ENCODE results near the gene LRRC51. TPM values are rescaled to one million over a fixed set of nuclear protein-coding genes. Genes with fewer than 3 reads are reported as not detected.

LRRC51 gene
- total RNA-seq, 1 experiment from 2014 or later, result 19.6 TPM

- no peak for DNase-seq
- H4K20me1 ChIP-seq (ENCODE audit: insufficient read depth), result 0 out of 2 replicates have a peak, but pooled peaks cover 3% of the 10 kb centered on the region
- CTCF ChIA-PET, result interaction anchor here (0.8 kb wide), 1 partner anchor 10 kb away, joined by 13 read pairs; no protein-coding TSS in a partner anchor
- intact Hi-C loops (cut with micrococcal nuclease; ENCODE audit: unreplicated experiment), result loop anchor here (1.0 to 5.0 kb wide), 5 partner anchors 8 to 153 kb away; partner anchors contain the start of genes ANAPC15, INPPL1, RNF121 and XNDC1N
- no TSS peak for BruUV-seq (replicated peaks)
- peaks cover 41% of the 10 kb centered on the region for H3K4me1 ChIP-seq (replicated peaks; ENCODE audit: insufficient read depth)
- H2AFZ ChIP-seq, result peak overlapping the region; percentile 80
- TF ChIP-seq, protein P1, sequence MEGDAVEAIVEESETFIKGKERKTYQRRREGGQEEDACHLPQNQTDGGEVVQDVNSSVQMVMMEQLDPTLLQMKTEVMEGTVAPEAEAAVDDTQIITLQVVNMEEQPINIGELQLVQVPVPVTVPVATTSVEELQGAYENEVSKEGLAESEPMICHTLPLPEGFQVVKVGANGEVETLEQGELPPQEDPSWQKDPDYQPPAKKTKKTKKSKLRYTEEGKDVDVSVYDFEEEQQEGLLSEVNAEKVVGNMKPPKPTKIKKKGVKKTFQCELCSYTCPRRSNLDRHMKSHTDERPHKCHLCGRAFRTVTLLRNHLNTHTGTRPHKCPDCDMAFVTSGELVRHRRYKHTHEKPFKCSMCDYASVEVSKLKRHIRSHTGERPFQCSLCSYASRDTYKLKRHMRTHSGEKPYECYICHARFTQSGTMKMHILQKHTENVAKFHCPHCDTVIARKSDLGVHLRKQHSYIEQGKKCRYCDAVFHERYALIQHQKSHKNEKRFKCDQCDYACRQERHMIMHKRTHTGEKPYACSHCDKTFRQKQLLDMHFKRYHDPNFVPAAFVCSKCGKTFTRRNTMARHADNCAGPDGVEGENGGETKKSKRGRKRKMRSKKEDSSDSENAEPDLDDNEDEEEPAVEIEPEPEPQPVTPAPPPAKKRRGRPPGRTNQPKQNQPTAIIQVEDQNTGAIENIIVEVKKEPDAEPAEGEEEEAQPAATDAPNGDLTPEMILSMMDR (conservative IDR thresholded peaks at IDR 0.05), result no peak
- no peak for TF ChIP-seq EZH2 (IDR thresholded peaks at IDR 0.05; ENCODE audit: low read depth)
- H3K9me3 ChIP-seq (ENCODE audit: insufficient read depth, low read depth), result no peaks in the 10 kb centered on the region
- H3K9me2 ChIP-seq (ENCODE audit: insufficient read depth), result no peaks in the 10 kb centered on the region
- peak overlapping the region; percentile 92 for H3K4me3 ChIP-seq
- 0 out of 2 replicates have a peak, but pooled peaks cover 4% of the 10 kb centered on the region for H3K36me3 ChIP-seq (ENCODE audit: low read depth)
- peaks cover 52% of the 10 kb centered on the region for H3K79me2 ChIP-seq (ENCODE audit: low read depth)
- peak overlapping the region; percentile 50 for H3K27ac ChIP-seq
- POLR2A ChIA-PET (ENCODE audit: unreplicated experiment), result interaction anchor here (0.7 to 0.9 kb wide), 2 partner anchors 143 to 1598 kb away, joined by 4 to 12 read pairs; no protein-coding TSS in a partner anchor
- H3K27me3 ChIP-seq (ENCODE audit: insufficient read depth, low read depth), result no peaks in the 10 kb centered on the region
- peaks cover 36% of the 10 kb centered on the region for H3F3A ChIP-seq (ENCODE audit: insufficient read depth, low read depth)
- peak overlapping the region; percentile 96 for H3K4me2 ChIP-seq
These were observed 778 bp upstream of the LRRC51 start for GRCh38 chr11:72079819-72080325.

GRCh38 chr11:72081184-72081644 is 564 bp downstream of the LRRC51 start:
- intact Hi-C loops (cut with micrococcal nuclease; ENCODE audit: unreplicated experiment), result loop anchor here (5.0 kb wide), 2 partner anchors 141 to 154 kb away; partner anchors contain the start of genes INPPL1, RNF121 and XNDC1N

GRCh38 chr11:72081821-72082453 is 1.3 kb downstream of the LRRC51 start:
- TF ChIP-seq, protein P1 (conservative IDR thresholded peaks at IDR 0.05), result no peak
- TF ChIP-seq EZH2 (IDR thresholded peaks at IDR 0.05; ENCODE audit: low read depth), result no peak
- Histone ChIP-seq H2AFZ (0 out of 2 replicates have a peak overlapping the region, but pooled peaks have one; percentile 37), H3F3A (ENCODE audit: insufficient read depth, low read depth) (peaks cover 36% of the 10 kb centered on the region), H3K4me2 (peak overlapping the region; percentile 78), H3K4me1 (replicated peaks; ENCODE audit: insufficient read depth) (peaks cover 39% of the 10 kb centered on the region), H3K27me3 (ENCODE audit: insufficient read depth, low read depth) (no peaks in the 10 kb centered on the region), H3K9me3 (ENCODE audit: insufficient read depth, low read depth) (no peaks in the 10 kb centered on the region), H4K20me1 (ENCODE audit: insufficient read depth) (0 out of 2 replicates have a peak, but pooled peaks cover 3% of the 10 kb centered on the region), H3K4me3 (peak overlapping the region; percentile 59; the same call in 1 of the 2 replicates), H3K9me2 (ENCODE audit: insufficient read depth) (no peaks in the 10 kb centered on the region), H3K27ac (peak overlapping the region; percentile 62), H3K79me2 (ENCODE audit: low read depth) (peaks cover 31% of the 10 kb centered on the region), H3K36me3 (ENCODE audit: low read depth) (no peaks in the 10 kb centered on the region)
- DNase-seq, result peak; percentile 20 to 91
- POLR2A ChIA-PET (ENCODE audit: unreplicated experiment), result interaction anchor here (0.5 to 1.0 kb wide), 6 partner anchors 12 to 1557 kb away, joined by 3 to 6 read pairs (median 3); no protein-coding TSS in a partner anchor
- intact Hi-C loops (cut with micrococcal nuclease; ENCODE audit: unreplicated experiment), result loop anchor here (5.0 kb wide), 2 partner anchors 140 to 155 kb away; partner anchors contain the start of genes INPPL1, RNF121 and XNDC1N
- BruUV-seq (replicated peaks), result no TSS peak
- CTCF ChIA-PET, result interaction anchor here (0.5 to 1.1 kb wide), 2 partner anchors 57 to 100 kb away, joined by 3 to 4 read pairs; no protein-coding TSS in a partner anchor

More at GRCh38 chr11:72081184-72081644, 564 bp downstream of the LRRC51 start:
- Histone ChIP-seq H3K4me2 (peak overlapping the region; percentile 78), H3K27ac (peak overlapping the region; percentile 62), H3K4me1 (replicated peaks; ENCODE audit: insufficient read depth) (peaks cover 41% of the 10 kb centered on the region), H4K20me1 (ENCODE audit: insufficient read depth) (0 out of 2 replicates have a peak, but pooled peaks cover 3% of the 10 kb centered on the region), H3K36me3 (ENCODE audit: low read depth) (no peaks in the 10 kb centered on the region), H3F3A (ENCODE audit: insufficient read depth, low read depth) (peaks cover 36% of the 10 kb centered on the region), H3K79me2 (ENCODE audit: low read depth) (peaks cover 38% of the 10 kb centered on the region), H3K9me2 (ENCODE audit: insufficient read depth) (no peaks in the 10 kb centered on the region), H3K9me3 (ENCODE audit: insufficient read depth, low read depth) (no peaks in the 10 kb centered on the region), H2AFZ (peak overlapping the region; percentile 89), H3K4me3 (peak overlapping the region; percentile 59), H3K27me3 (ENCODE audit: insufficient read depth, low read depth) (no peaks in the 10 kb centered on the region)
- ChIA-PET POLR2A (ENCODE audit: unreplicated experiment) (interaction anchor here (0.5 to 1.0 kb wide), 6 partner anchors 11 to 335 kb away, joined by 3 to 6 read pairs (median 3); no protein-coding TSS in a partner anchor), CTCF (no interaction called here)
- TF ChIP-seq EZH2 (IDR thresholded peaks at IDR 0.05; ENCODE audit: low read depth), result no peak
- TF ChIP-seq, protein P1 (conservative IDR thresholded peaks at IDR 0.05), result no peak
- DNase-seq, result no peak
- BruUV-seq (replicated peaks), result TSS peak; percentile 72

Data from PC-9 (cell line).